Measurements from ENCODE around the gene PRPF6.

The PRPF6 gene

DNA sequence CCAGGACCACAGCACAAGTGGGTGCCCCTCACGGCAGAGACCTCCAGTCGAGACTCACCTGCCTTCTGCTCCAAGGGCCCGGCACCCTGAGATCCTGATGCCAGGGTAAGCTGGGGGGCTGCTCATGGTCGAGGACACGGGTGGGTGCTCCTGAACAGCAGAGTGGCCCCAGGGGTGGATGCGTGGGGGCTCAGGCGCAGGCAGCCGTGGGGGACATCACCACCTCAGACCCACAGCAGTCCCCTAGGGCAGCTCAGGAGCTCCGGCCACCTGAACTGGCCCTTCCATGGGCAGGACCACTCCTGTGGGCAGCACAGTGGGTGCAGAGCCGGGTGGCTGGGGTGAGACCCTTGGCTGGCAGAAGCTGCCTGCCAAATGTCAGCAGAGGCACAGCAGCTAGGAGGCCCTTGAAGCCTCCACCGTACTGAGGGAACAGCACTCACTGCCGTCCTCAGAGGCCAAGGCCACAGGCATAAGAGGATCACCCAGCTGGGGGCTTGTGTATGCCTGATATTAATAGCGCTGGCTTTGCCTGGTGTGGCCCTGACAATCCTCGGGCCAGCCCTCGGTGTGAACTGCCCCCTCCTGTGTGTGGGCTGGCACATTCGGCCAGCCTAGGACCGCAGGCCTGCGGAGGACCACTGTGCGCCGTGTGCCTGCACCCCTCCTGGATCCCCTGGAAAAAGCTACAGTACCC, 30.1 kb upstream of the PRPF6 start:
- TF ChIP-seq, protein P1, sequence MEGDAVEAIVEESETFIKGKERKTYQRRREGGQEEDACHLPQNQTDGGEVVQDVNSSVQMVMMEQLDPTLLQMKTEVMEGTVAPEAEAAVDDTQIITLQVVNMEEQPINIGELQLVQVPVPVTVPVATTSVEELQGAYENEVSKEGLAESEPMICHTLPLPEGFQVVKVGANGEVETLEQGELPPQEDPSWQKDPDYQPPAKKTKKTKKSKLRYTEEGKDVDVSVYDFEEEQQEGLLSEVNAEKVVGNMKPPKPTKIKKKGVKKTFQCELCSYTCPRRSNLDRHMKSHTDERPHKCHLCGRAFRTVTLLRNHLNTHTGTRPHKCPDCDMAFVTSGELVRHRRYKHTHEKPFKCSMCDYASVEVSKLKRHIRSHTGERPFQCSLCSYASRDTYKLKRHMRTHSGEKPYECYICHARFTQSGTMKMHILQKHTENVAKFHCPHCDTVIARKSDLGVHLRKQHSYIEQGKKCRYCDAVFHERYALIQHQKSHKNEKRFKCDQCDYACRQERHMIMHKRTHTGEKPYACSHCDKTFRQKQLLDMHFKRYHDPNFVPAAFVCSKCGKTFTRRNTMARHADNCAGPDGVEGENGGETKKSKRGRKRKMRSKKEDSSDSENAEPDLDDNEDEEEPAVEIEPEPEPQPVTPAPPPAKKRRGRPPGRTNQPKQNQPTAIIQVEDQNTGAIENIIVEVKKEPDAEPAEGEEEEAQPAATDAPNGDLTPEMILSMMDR (IDR thresholded peaks at IDR 0.05) = no peak

DNA sequence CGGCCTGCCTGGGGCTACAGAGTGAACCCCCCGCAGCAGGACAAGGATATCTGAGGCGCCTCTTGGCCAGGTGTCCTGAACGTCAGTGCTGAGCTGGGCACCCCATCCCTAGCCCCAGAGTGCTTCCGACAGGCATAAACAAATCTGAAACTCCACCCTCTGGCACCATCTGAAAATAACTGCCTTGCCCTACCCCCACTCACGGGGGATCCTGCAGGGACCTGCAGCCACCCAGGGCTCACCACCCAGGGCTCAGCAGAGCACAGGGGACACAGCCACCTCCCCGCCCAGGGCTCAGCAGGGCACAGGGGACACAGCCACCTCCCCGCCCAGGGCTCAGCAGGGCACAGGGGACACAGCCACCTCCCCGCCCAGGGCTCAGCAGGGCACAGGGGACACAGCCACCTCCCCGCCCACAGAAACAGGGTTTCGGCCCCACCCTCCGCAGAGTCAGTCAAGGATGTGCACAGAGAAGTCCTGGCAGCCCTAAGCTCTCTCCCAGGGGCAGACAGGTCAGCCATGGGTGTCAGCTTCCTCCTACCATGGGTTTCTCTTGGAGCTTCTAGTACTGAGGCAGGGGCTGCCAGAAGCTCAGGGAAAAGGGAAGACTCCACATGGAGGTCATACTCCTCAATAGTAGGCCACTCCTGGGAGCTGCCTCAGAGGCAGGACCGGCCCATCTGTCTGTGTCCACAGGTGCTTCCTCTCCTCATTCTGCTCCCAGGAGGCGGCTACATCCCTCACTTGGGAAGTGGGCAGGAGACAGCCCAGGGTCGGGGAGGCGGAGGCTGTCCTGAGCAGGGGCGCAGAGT, 29.3 kb upstream of the PRPF6 start:
- TF ChIP-seq, protein P1 (IDR thresholded peaks at IDR 0.05) = no peak

DNA sequence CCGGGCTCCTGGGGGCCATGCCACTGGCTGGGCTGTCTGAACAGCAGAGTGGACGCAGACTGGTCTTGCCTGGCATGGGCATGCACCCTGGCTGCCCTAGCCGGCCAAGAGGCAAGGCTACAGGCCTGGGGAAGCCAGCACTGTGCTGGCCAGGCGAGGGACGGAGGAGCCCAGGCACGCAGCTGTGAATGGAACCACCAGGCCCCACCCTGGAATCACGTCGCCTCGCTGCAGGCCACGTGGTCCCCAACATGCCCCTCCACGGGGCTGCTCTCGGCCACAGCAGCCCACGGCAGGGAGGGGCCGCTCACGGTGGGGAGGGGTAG, 28.8 kb upstream of the PRPF6 start:
- TF ChIP-seq, protein P1 (IDR thresholded peaks at IDR 0.05) = no peak

DNA sequence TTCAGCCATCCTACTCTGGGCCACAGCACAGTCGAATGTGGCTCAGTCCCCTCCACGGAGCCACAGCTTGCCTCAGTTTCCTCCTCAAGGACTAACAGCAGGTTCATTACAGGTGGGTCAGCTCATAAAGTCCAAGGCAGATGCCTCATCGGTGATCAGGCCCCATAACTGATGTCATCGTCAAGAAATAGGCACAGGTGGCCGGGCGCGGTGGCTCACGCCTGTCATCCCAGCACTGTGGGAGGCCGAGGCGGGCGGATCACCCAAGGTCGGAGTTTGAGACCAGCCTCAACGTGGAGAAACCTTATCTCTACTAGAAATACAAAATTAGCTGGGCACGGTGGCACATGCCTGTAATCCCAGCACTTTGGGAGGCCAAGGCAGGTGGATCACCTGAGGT, 28.2 kb upstream of the PRPF6 start:
- TF ChIP-seq, protein P1 (IDR thresholded peaks at IDR 0.05) = no peak

DNA sequence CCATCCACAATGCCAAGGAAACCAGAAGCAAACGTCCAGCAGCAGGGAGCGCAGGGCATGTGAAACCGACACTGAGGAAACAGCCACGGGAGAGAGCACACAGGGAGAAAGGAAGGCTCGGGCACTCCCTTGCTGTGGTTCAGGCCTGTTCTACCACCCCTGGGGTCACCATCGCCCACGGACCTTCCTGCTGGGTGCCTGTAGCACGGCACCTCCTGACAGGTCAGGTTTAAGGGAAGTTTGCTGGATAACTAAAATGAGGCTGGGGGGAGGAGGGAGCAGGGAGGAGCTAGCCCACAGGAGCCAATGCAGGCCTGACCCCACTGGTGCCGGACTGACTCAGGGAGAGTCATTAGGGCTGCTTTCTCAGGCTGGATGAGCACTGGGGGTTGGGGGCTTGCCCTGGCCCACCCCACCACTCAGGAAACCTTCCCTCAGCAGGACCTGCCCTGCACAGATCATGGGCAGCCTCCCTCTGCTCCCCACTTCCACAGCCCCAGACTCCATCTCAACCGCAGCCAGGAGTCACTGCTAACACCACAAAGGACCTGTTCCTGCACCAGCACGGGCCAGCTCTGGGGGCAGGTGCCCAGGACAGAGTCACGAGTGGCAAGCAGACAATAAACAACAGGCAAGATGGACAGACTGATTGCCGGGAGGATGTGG, 27.0 kb upstream of the PRPF6 start:
- TF ChIP-seq, protein P1 (IDR thresholded peaks at IDR 0.05) = no peak

DNA sequence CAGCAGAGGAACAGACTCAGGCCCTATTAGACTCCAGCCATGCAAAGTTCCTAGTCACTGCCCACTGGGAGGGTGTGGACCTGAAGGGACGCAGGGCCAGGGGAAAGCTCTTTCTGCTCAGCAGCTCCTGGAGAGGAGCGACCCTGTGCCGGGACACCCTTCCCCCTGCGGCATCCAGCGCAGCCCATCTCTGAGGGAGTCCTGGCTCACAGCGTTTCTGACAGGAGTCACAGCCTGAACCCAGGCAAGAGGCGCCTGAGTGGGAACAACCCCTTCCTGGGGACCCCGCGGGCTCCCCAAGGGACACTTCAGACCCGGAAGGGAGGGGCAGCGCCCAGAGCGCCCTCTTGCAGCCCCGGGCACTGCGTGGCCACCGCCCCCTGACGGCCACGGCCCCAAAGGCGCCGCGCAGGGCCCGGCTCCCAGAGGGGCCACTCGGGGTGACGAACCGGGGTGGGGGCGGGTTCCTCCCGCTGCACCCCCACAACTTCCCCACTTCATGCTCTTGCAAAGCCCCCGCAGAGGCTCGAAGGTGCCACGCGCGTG, 25.6 kb upstream of the PRPF6 start:
- TF ChIP-seq, protein P1 (IDR thresholded peaks at IDR 0.05) = peak; percentile 54

DNA sequence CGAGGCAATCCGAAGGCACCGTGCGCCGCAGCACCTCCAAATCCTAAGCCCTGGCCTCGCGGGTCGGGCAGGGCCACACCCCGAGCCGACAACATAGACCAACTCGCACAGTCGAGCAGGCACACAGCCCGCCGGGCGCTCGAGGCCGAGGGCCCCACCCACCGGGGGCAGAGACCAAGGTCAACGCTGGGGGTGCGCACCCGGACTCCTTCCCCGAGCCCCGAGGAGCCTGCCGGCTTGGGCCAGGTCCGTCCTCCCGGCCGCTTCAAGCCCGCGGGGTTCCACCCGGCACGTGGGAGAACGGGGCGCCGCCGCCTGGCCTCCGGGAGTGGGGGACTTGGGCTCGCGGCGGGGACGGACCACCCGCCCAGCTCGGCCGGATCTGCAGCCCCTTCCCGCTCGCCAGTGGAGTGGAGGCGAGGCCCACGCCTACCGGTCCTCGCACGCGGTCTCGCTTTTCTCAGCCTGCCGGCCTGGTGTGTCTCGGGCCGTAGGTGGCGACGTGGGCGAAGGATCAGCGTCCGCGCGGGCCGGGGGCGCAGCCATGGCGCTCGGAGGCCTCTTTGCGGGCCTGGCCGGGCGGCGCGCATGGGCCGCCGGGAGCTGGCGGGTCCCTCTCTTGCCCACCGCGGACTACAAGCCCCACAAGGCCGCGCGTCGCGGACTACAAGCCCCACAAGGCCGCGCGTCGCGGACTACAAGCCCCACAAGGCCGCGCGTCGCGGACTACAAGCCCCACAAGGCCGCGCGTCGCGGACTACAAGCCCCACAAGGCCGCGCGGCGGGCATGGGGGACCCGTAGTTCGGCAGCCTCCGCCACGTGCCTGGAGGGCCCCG, 24.9 kb upstream of the PRPF6 start, which contains the start of gene UCKL1:
TSS of gene UCKL1 (minus strand) at position 590 of the 837 bp plus-strand sequence. CDS start at position 546, 44 bp downstream.
- TF ChIP-seq, protein P1 (IDR thresholded peaks at IDR 0.05) = no peak; the same call in 1 of the 2 replicates
